Left hindlimb (tissue), 1 donor: ENCODE results near the gene DRD2.

Source experiments
- DNase-seq: peaks from one replicate; pipeline ENCODE4 v3.0.0-alpha.2; 2018

DRD2 gene

GRCh38 chr11:113481672-113482071 lies 6.5 kb upstream of the DRD2 start:
- DNase-seq, result no peak

DNA sequence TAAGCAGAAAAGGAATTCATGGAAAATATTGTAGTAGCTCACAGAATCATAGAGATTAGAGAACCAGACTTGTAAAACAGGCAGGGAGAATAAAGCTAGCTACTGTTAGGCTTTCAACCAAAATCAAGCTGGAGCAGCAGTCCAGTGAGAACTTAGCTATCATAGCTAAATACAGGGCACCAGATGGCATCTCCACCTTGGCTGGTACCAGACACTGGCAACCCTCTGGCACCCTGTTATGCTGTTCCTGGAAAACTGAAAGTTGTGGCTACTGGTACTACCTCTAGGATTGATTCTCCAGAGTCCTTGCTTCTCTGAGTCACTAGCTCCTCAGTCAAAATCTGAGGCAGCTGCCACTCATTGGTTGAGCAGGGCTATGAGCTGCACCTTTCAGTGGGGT lies 6.0 kb upstream of the DRD2 start:
- DNase-seq, result no peak

- DNase-seq, result no peak
Observed at GRCh38 chr11:113477321-113477720, 2.1 kb upstream of the DRD2 start.

- no peak for DNase-seq
Observed at GRCh38 chr11:113476553-113476952, 1.4 kb upstream of the DRD2 start.

GRCh38 chr11:113474362-113475159 lies 637 bp downstream of the DRD2 start:
- peak; percentile 89 for DNase-seq

GRCh38 chr11:113473983-113474361 lies 1.2 kb downstream of the DRD2 start:
- DNase-seq, result no peak

- DNase-seq, result no peak
Observed at GRCh38 chr11:113472471-113472870, 2.7 kb downstream of the DRD2 start.

DNA sequence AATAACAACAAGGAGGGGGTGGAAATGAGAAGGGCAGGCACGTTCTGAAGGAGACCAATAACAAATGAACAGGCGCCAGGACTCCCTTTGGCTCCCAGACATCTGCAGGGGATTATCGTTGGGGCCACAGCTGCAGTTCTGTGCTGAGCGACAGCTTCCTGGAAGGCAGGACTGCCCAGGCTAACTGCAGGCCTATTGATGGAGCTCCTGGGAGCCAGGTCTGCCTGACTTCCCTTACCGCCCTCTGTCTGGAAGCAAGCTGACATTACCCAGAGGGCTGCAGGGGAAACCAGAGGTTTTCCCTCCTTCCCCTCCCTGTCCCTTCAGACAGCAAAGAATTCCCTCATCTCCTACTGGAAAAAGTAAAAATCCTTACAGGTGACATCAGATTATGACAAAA lies 5.0 kb downstream of the DRD2 start:
- DNase-seq, result no peak

GRCh38 chr11:113468726-113469345 lies 6.4 kb downstream of the DRD2 start:
- DNase-seq, result no peak

GRCh38 chr11:113467545-113467944 lies 7.7 kb downstream of the DRD2 start:
- no peak for DNase-seq

GRCh38 chr11:113465786-113466185 lies 9.4 kb downstream of the DRD2 start:
- no peak for DNase-seq

DNA sequence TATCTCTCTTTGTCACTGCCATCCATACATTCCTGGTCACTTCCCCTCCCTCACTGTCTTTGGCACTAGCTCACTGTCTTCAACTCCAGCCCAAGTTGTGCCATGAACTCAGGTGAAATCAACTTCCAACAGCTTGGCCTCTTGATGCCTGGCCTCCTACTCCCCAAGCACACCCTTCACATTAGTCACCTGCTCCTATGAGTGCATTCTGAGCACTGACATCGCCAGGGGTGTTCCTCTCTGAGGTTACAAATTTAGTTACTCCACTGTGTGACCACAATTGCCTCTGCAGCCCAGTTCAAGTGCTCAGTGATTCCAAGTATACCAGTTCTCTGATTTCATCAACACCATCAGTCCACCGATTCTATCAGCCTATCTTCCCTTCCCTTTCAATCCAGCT lies 10.8 kb downstream of the DRD2 start:
- no peak for DNase-seq

DNA sequence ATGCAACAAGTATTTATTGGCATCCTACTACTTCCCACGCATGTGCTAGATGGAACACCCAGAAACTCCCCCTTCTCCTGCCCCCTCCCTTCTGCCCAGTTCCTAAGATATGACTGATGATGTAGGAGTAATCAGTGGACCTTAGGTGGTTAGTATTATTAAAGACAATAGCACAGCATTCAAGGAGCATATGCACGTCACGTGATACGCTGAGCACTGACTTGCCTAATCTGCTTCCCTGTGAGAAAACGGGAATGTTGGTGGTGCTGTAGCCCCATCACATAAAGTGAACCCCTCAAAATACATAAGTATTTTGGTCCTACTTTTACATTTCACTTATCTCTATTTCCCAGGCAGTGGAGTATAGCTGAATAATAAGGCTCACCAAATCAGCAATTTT lies 12.4 kb downstream of the DRD2 start:
- no peak for DNase-seq

DNA sequence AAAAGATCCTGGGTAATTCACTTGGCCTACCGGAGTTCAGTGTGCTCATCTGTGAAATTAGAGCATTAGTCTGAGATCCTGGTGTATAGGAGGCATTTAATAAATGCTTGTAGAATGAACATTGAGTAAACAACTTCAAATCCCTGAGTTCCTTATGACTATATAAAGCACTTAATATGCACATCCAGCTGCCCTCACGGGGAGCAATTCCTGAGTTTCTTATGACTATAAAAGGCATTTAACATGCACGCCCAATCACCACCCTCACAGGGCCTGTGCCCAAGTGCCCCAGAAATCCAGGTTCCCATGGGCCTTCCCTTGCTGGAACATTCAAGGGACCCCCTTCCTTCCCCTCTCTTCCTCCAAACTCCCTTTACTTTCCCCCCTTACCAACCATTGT lies 13.6 kb downstream of the DRD2 start:
- DNase-seq, result no peak

DNA sequence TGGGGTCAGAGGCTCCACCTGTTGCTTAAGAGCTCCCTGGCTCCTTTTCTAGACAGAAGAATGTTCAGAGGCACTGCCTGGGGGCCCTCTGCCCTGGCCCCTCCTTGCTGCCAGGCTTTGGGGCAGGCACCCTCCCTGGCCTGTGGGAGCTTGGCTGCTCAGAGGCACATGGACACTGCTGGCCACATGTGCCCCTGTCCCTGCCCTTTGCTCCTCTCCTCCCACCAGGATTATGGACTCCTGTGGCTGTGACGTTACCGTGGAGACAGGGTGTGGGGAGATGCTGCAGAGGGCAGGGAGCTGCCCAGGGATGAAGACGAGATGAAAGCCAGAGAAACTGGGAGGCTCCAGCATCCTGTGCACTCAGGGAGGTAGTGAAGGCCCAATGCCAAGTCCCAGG lies 14.7 kb downstream of the DRD2 start:
- DNase-seq, result no peak

DNA sequence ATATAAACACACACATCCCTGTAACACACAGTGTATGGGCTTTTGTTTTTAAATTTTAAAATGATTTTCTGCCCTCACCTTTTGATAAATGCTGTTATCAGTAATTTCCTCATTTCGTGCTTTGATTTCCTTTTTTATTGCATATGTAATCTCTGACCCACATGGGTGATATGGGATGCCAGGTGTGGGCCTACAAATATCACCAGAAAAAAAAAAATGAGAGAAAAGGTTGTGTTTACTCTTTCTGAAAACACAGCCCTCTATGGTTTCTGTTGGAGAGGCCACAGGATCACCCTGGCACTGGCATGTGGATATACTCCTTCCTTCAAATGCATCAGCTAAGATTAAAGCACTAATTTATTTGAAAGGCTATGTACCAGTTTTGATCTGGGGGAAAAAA lies 17.0 kb downstream of the DRD2 start:
- no peak for DNase-seq

- no peak for DNase-seq
Observed at GRCh38 chr11:113457784-113458183, 17.4 kb downstream of the DRD2 start.

GRCh38 chr11:113454455-113454854 lies 20.7 kb downstream of the DRD2 start:
- DNase-seq, result no peak

GRCh38 chr11:113449743-113450142 lies 25.5 kb downstream of the DRD2 start:
- no peak for DNase-seq

DNA sequence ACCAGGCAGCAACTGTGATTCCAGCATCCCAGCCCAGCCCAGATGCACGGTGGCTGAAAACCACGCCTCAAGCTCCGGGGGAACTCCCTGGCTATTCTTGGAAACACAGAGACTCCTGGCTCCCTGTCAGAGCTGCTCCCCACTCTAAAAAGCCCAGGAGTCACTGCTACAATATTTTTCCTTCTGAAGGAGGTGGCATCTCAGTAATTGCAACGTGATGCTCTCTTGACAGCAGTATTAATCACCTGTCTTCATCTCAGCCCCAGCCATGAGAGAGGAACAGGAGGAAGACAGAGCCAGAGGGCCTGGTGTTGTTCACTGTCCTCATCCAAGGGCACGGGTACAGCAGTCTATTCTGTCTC lies 26.9 kb downstream of the DRD2 start:
- DNase-seq, result no peak

DNA sequence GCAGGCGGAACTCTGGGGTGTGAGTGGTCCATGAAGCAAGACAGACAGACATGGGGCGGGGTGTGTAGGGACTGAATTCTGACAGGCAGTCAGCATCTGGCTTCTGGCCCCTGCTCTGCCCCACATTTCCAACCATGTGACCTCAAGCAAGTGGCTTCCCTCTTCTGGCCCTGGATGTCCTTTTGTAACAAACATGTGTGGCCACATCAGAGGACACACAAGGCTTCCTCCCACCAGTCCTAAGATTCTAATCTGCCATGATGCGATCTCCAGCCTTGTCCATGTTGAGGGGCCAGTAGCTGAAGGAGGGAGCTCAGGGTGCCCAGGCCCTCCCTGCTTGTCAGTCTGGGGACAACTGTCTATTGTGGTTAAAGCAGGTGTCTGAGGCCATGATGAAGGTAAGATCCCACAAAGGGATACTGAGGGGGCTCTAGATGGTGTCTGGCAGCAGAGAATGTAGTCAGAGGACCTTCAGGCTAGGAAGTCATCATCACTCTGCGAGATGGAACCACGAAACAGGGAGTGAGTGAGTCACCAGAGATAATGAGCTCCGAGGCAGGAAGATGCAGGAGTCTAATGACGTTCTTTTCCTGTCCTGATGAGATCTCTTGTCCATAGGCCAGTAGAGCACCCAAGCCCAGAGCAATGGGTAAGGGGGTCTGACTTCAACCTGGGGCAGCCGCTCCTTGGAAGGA lies 27.4 kb downstream of the DRD2 start:
- DNase-seq, result no peak

DNA sequence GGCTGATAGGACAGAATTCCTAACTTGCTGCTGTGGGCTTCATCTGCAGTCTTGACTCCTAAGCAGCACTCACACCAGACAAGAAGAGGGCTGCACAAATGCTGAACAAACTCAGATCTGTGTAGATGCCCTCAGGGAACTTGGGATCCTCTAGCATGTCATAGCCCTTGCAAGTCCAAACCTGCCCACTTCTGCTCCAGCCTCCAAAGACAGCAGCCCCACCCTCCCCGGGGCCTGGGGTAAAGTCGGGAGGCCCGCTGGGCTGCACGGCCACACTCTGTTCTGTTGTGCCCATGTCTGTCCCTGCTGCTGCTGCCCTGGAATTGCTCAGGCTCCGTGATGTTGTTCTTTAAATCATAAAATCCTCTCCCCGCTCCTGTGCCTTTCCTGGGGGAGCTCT lies 28.3 kb downstream of the DRD2 start:
- DNase-seq, result no peak

DNA sequence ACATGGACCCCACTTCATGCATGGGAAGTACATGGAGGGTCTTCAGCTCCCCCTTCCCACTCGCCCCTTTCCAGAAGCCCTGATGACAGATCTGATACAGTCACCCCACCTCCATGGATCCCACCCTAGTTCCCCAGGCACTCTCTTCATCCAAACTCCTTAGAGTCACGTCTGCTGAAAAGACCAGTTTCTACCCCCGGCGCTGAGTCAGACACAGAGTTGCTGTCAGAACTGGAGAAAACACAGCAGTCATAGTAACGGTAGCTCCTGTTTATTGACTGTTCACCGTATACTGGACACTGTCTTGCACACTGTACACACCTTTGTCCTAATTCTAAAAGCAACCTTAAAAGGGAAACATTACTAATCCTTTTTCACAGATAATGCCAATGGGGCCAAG lies 29.1 kb downstream of the DRD2 start:
- no peak for DNase-seq

DNA sequence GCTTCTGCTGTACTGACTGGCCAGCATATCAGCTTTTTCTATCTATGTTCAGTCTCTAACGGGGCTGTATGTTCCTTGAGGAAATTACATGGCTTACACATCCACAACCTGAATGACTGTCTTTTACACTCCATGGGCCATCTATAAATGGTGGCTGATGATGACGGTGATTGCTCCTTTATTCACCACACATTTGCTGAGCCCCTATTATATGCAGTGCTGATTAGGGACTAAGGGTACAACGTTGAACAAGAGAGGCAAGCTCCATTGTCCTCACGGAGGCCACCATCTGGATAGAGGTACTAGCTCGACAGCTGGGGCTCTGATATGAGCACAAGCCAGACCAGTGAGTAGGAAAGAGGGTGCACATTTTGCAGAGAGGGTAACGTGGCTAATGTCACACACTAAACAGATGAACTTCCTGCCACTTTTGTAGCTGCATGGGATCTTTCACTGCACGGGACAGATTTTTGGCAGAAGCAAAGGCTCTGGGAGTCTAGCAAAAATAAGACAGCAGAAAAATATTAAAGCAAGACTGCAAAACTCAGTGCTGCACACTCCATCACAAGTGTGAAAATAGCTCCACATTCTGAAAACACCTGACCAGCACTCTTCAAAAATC lies 30.6 kb downstream of the DRD2 start:
- no peak for DNase-seq
